ENCODE data around the gene PKD2L2.

PKD2L2 gene

DNA sequence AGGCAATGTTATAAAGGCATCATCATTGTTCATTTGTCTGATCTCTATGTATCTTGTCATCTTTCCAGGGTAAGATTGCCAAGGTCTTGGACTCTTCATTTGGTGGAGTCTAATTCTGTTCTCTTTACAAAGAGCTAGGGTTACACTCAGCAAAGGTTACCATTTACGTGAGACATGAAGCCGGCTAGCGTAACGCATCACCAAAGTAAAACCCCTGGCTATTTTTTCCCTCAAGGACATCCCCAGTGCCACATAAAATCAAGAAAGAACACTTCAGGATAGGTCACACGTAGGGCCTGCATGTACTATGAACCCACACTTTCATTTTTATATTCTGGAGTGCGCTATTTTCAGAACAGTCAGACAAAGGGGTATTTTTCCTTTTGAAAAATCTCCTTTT is 41.6 kb upstream of the PKD2L2 start:
- TF ChIP-seq, protein P1, sequence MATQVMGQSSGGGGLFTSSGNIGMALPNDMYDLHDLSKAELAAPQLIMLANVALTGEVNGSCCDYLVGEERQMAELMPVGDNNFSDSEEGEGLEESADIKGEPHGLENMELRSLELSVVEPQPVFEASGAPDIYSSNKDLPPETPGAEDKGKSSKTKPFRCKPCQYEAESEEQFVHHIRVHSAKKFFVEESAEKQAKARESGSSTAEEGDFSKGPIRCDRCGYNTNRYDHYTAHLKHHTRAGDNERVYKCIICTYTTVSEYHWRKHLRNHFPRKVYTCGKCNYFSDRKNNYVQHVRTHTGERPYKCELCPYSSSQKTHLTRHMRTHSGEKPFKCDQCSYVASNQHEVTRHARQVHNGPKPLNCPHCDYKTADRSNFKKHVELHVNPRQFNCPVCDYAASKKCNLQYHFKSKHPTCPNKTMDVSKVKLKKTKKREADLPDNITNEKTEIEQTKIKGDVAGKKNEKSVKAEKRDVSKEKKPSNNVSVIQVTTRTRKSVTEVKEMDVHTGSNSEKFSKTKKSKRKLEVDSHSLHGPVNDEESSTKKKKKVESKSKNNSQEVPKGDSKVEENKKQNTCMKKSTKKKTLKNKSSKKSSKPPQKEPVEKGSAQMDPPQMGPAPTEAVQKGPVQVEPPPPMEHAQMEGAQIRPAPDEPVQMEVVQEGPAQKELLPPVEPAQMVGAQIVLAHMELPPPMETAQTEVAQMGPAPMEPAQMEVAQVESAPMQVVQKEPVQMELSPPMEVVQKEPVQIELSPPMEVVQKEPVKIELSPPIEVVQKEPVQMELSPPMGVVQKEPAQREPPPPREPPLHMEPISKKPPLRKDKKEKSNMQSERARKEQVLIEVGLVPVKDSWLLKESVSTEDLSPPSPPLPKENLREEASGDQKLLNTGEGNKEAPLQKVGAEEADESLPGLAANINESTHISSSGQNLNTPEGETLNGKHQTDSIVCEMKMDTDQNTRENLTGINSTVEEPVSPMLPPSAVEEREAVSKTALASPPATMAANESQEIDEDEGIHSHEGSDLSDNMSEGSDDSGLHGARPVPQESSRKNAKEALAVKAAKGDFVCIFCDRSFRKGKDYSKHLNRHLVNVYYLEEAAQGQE (IDR thresholded peaks at IDR 0.05; ENCODE audit: insufficient read depth in 1 of 2, low read depth in 2 of 2, low read length in 2 of 2) = no peak
- TF ChIP-seq TAF1 (IDR thresholded peaks at IDR 0.05; ENCODE audit: borderline replicate concordance, insufficient read depth, low read length) = no peak
- TF ChIP-seq FOXP2 (optimal IDR thresholded peaks at IDR 0.05; ENCODE audit: borderline replicate concordance, extremely low read depth, extremely low read length, insufficient read depth) = no peak
- no peak for TF ChIP-seq POLR2AphosphoS5 (IDR thresholded peaks at IDR 0.05; ENCODE audit: low read depth, low read length)
- TF ChIP-seq SIN3A (IDR thresholded peaks at IDR 0.05; ENCODE audit: borderline replicate concordance, insufficient read depth, low read length) = no peak

DNA sequence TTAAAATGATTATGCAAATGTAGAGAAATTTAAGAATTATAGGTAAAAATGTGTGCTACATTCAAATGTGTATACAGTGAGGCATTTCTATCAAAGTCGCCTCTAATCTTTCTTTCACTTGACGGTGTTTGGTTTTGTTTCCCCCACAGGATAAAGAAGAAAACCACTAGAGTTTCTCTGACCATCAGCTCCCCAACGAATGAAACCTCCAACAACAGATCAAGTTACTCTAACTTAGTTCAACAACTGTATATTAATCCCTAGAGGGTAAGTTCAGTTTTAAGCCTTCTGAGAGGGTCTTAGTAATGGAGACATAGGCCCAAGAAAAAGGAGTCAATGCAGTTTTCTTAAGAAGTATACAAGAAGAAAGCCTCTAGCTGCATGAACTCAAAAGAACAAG is 33.1 kb upstream of the PKD2L2 start:
- TF ChIP-seq, protein P1 (IDR thresholded peaks at IDR 0.05; ENCODE audit: insufficient read depth in 1 of 2, low read depth in 2 of 2, low read length in 2 of 2) = no peak
- TF ChIP-seq FOXP2 (optimal IDR thresholded peaks at IDR 0.05; ENCODE audit: borderline replicate concordance, extremely low read depth, extremely low read length, insufficient read depth) = no peak
- no peak for TF ChIP-seq TAF1 (IDR thresholded peaks at IDR 0.05; ENCODE audit: borderline replicate concordance, insufficient read depth, low read length)
- no peak for TF ChIP-seq SIN3A (IDR thresholded peaks at IDR 0.05; ENCODE audit: borderline replicate concordance, insufficient read depth, low read length)
- TF ChIP-seq POLR2AphosphoS5 (IDR thresholded peaks at IDR 0.05; ENCODE audit: low read depth, low read length) = no peak

DNA sequence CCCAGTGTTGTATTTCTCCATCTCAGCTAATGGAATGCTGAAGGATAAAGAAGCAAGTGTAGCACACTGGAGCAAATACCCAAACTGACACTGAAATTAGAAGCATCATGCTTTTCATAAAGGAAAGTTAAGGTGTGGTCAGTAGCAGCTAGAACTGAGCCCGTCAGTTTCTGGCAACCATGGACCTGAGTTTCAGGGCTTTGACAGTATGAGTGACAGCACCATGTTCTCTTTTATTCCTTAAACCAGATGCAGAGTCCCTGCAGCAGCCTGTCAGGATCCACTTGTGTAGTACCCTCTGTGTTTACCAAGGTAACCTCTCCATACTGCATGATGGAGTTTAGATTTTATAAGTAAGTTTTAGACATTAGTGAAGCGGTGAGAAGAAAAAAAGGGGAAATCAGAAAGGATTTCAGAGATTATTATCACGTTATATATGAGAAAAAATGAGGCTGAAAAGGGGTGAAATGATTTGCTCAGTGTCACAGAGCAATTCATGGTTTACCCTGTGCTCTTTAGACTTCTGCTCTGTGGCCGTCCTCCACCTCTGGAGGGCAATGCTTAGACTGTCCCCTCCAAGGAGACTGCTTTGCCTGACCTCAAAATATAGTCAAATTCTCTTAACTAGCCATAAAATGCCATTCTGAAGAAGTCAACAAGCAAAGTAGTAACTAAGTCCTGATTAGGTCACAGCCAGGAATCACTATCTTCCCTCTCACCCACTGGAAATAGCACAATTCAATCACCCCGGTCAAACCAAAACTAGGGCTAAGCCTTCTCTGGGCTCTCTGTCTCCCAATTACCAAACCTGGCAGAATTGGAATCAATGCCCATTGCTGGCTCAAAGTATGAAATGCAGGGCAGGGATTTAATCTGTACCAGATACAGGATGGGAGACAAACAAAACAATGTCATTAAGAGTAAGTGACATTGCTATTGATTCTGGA is 32.1 kb upstream of the PKD2L2 start:
- TF ChIP-seq FOXP2 (optimal IDR thresholded peaks at IDR 0.05; ENCODE audit: borderline replicate concordance, extremely low read depth, extremely low read length, insufficient read depth) = no peak
- TF ChIP-seq TAF1 (IDR thresholded peaks at IDR 0.05; ENCODE audit: borderline replicate concordance, insufficient read depth, low read length) = no peak
- TF ChIP-seq, protein P1 (IDR thresholded peaks at IDR 0.05; ENCODE audit: insufficient read depth in 1 of 2, low read depth in 2 of 2, low read length in 2 of 2) = no peak
- no peak for TF ChIP-seq SIN3A (IDR thresholded peaks at IDR 0.05; ENCODE audit: borderline replicate concordance, insufficient read depth, low read length)
- no peak for TF ChIP-seq POLR2AphosphoS5 (IDR thresholded peaks at IDR 0.05; ENCODE audit: low read depth, low read length)

DNA sequence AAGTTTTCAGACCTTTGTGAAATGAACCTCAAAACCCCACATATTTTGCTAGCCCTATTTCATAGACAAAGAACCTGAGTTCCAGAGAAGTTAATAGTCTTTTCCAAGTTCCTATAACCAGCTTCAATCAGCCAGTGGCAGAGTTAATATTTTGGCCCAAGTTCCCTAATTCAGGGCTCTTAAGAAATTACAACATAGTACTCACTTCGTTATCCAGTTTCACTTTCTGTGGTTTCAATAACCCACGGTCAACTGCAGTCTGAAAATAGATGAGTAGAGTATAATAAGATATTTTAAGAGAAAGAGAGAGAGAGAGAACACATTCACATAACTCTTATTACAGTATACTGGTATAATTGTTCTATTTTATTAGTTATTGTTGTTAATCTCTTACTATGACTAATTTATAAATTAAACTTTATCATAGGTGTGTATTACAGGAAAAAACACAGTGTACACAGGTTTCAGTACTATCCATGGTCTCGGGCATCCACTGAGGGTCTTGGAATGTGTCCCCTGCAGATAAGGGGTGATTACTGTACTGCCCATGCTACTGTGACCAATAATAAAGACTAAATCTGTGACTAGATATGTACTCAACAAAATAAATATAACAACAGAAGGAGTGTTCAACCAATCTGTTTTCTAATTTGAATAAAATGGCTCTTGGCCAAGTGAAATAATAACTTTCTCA is 30.9 kb upstream of the PKD2L2 start:
- no peak for TF ChIP-seq SIN3A (IDR thresholded peaks at IDR 0.05; ENCODE audit: borderline replicate concordance, insufficient read depth, low read length)

DNA sequence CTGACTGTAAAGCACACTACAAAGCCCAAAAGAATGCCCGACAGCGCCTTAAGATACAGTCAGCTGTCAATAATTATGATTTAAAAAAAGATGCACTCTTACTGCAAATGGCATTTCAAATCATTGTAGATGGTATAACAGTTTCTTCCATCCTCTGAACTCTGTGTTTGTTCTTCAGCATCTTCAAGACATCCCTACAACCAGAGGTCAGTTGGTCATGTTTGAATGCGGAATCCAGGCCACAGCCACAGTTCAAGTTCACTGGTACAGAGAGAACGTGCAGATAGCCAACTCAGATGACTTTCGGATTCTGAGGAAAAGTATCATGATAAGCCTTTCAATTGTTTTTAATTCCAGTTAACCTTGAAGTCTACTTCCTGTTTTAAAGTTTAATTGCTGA is 30.3 kb upstream of the PKD2L2 start:
- no peak for TF ChIP-seq SIN3A (IDR thresholded peaks at IDR 0.05; ENCODE audit: borderline replicate concordance, insufficient read depth, low read length)
- no peak for TF ChIP-seq POLR2AphosphoS5 (IDR thresholded peaks at IDR 0.05; ENCODE audit: low read depth, low read length)

DNA sequence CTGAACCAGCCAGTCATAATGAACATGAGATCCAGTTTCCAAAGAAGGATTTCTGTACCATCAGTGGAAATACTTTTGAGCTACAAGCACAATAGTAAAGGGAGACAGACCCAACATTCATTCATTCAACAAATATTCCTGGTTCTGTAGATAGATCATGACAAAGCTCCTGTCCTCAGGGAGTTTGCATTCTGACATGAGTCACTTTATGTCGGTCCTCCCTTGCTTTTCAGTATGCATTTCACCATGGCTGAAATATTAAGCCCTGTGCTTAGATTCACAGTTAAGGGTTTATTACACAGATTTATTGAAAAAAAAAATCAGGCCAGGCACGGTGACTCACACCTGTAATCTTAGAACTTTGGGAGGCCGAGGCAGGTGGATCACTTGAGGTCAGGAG is 27.0 kb upstream of the PKD2L2 start:
- no peak for TF ChIP-seq FOXP2 (optimal IDR thresholded peaks at IDR 0.05; ENCODE audit: borderline replicate concordance, extremely low read depth, extremely low read length, insufficient read depth)
- no peak for TF ChIP-seq TAF1 (IDR thresholded peaks at IDR 0.05; ENCODE audit: borderline replicate concordance, insufficient read depth, low read length)
- TF ChIP-seq SIN3A (IDR thresholded peaks at IDR 0.05; ENCODE audit: borderline replicate concordance, insufficient read depth, low read length) = no peak
- TF ChIP-seq, protein P1 (IDR thresholded peaks at IDR 0.05; ENCODE audit: insufficient read depth in 1 of 2, low read depth in 2 of 2, low read length in 2 of 2) = no peak
- no peak for TF ChIP-seq POLR2AphosphoS5 (IDR thresholded peaks at IDR 0.05; ENCODE audit: low read depth, low read length)
